Measurements from ENCODE around the gene IGSF8. TPM values are rescaled to one million over a fixed set of nuclear protein-coding genes. Genes with fewer than 3 reads are reported as not detected.

IGSF8 gene
- total and polyA plus RNA-seq, 2 of the 8 experiments (the other 6 are each of a cell fraction or from before 2014, with no cell fraction given): 69.6 to 132 TPM

DNA sequence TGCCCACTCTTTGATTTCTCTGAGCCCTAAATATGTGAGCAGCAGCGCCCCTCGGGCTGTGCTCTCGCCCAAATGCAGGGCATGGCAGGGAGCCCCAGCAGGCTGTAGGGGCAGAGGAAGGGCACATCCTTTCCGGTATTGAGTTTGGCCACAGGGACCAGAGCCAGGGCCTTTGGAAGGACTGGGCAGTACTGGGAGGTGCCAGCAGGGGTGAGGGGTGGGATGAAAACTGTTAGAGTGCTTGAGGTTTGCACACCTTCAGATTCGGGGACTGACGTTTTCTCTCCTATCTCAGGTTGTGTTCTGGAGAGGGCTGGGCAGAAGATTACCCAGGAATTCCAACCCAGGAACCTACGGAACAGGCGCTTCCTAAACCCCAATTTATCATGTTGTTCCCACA, 15.0 kb upstream of the IGSF8 start (continued):
- no peak for TF ChIP-seq SP1 (IDR thresholded peaks at IDR 0.05; ENCODE audit: low read depth, low read length)

All from H1 (cell line).